GM12878 (cell line): ENCODE measurements around the gene MYD88. TPM values are rescaled to one million over a fixed set of nuclear protein-coding genes. Genes with fewer than 3 reads are reported as not detected.

Experiments
- ATAC-seq: fragments of 200-7000 bp; cut with Tn5 transposase; 3 replicates; pipeline ENCODE4 v1.9.1; 2020; ENCODE audit warnings: mild to moderate bottlenecking, moderate library complexity
- BruUV-seq: library from RNA; stranded (reverse); fragments of 400-500 nt; replicated peaks from 2 replicates; lab custom pipeline; 2021; lab: Mats Ljungman, UMichigan
- CTCF ChIA-PET: fragments of 300-600 bp; sonication (Branson Sonifier 250); formaldehyde crosslinking; extraction: SDS; loops from one replicate; lab custom pipeline; 2021; ENCODE audit warnings: inconsistent platforms; lab: Yijun Ruan, JAX
- POLR2A ChIA-PET: fragments of 350-600 bp; formaldehyde crosslinking; extraction: SDS; loops from one replicate; lab custom pipeline; 2021; ENCODE audit warnings: inconsistent platforms; lab: Charles Lee
- RAD21 ChIA-PET: fragments of 300-600 bp; sonication (Branson Sonifier 250); formaldehyde crosslinking; loops from one replicate; lab custom pipeline; 2023; ENCODE audit warnings: antibody characterized with exemption; ENCODE audit not compliant: unreplicated experiment; lab: Charles Lee
- SMC1A ChIA-PET: fragments of 300-600 bp; sonication (Branson Sonifier 250); formaldehyde crosslinking; loops from one replicate; lab custom pipeline; 2023; ENCODE audit not compliant: unreplicated experiment, uncharacterized antibody; lab: Charles Lee
- DNase-seq: peaks from one replicate; pipeline ENCODE4 v3.0.0-alpha.2; 2011; ENCODE audit warnings: low read depth, low spot score
- FAIRE-seq: peaks from 3 replicates; lab custom pipeline; 2011; peaks lifted over from hg19 to GRCh38; lab: Jason Lieb, UNC
- H2AFZ ChIP-seq: 2 replicates; pipeline ENCODE4 v1.6.0; 2011; ENCODE audit warnings: low read depth, low read length, control low read depth; ENCODE audit not compliant: control insufficient read depth
- H3K27ac ChIP-seq: 2 replicates; pipeline ENCODE4 v1.5.1; 2011; ENCODE audit warnings: control low read depth; ENCODE audit not compliant: control insufficient read depth, insufficient read depth
- H3K27me3 ChIP-seq, 2 experiments: replicated peaks in 1 of 2; 2 replicates each; pipeline versions ENCODE4 v1.6.0 to v1.6.1; 2011; ENCODE audit warnings: low read length in 1 of 2; ENCODE audit not compliant: control insufficient read depth in 2 of 2, insufficient read depth in 2 of 2
- H3K36me3 ChIP-seq, 2 experiments: 2 replicates each; pipeline ENCODE4 v1.5.1; 2011; ENCODE audit warnings: low read length in 1 of 2; ENCODE audit not compliant: control insufficient read depth in 2 of 2, insufficient read depth in 2 of 2
- H3K4me1 ChIP-seq: 2 replicates; pipeline ENCODE4 v1.6.1; 2011; ENCODE audit warnings: mild to moderate bottlenecking, low read length, moderate library complexity, mixed read lengths; ENCODE audit not compliant: control insufficient read depth, insufficient read depth
- H3K4me2 ChIP-seq: 2 replicates; pipeline ENCODE4 v1.6.0; 2011; ENCODE audit warnings: control low read depth; ENCODE audit not compliant: control insufficient read depth, insufficient read depth
- H3K4me3 ChIP-seq: fragments of 200-600 bp; sonication (generic); 2 replicates; pipeline ENCODE4 v1.5.1; 2016
- H3K79me2 ChIP-seq: 2 replicates; pipeline ENCODE4 v1.6.0; 2011; ENCODE audit warnings: low read length; ENCODE audit not compliant: control insufficient read depth, insufficient read depth
- H3K9ac ChIP-seq: 2 replicates; pipeline ENCODE4 v1.8.0; 2011; ENCODE audit warnings: low read length, control low read depth, mixed read lengths; ENCODE audit not compliant: control insufficient read depth, insufficient read depth
- H3K9me3 ChIP-seq: replicated peaks from 3 replicates; pipeline ENCODE4 v1.5.1; 2011; ENCODE audit warnings: mild to moderate bottlenecking, low read length; ENCODE audit not compliant: control insufficient read depth, insufficient read depth
- H4K20me1 ChIP-seq: 2 replicates; pipeline ENCODE4 v1.6.0; 2011; ENCODE audit not compliant: control insufficient read depth, insufficient read depth
- BRCA1 ChIP-seq: IDR thresholded peaks from 2 replicates; pipeline ENCODE4 v1.6.1; 2011; ENCODE audit warnings: low read depth, low read length, improper control_type of control experiment
- EED ChIP-seq: sonication (generic); IDR thresholded peaks from 2 replicates; pipeline ENCODE4 v1.6.1; 2016; ENCODE audit warnings: antibody characterized with exemption, low read depth
- KDM1A ChIP-seq: fragments of 200-600 bp; sonication (generic); IDR thresholded peaks from 2 replicates; pipeline ENCODE4 v1.6.1; 2016; ENCODE audit warnings: borderline replicate concordance
- MEF2A ChIP-seq: IDR thresholded peaks from 2 replicates; pipeline ENCODE4 v1.6.1; 2011; ENCODE audit warnings: low read depth, mild to moderate bottlenecking, low read length, moderate library complexity; ENCODE audit not compliant: insufficient read depth
- PAX8 ChIP-seq: fragments of 450-650 bp; IDR thresholded peaks from 2 replicates; pipeline ENCODE4 v1.6.1; 2017; ENCODE audit warnings: mild to moderate bottlenecking, moderate library complexity
- PML ChIP-seq: IDR thresholded peaks from 2 replicates; pipeline ENCODE4 v1.6.1; 2012; ENCODE audit warnings: low read length, inconsistent platforms
- POLR2AphosphoS5 ChIP-seq: IDR thresholded peaks from 2 replicates; pipeline ENCODE4 v1.6.1; 2011; ENCODE audit warnings: mild to moderate bottlenecking, low read length, inconsistent platforms
- SPI1 ChIP-seq: IDR thresholded peaks from 2 replicates; pipeline ENCODE4 v1.6.1; 2011; ENCODE audit warnings: low read depth, mild to moderate bottlenecking, low read length, moderate library complexity, borderline replicate concordance; ENCODE audit not compliant: insufficient read depth
- ZNF217 ChIP-seq: fragments of 450-650 bp; IDR thresholded peaks from 2 replicates; pipeline ENCODE4 v1.6.1; 2017; ENCODE audit warnings: antibody characterized with exemption, mild to moderate bottlenecking
- WGBS: methylation state at CpG from one replicate; pipeline ENCODE4 v1.1.6; 2016; ENCODE audit warnings: low lambda C conversion rate; ENCODE audit not compliant: insufficient replicate concordance, insufficient coverage; ENCODE audit errors: missing lambda C conversion rate; 5-methylcytosine and 5-hydroxymethylcytosine counted together
- in situ Hi-C: fragments of 300-500 bp; cut with MboI; formaldehyde crosslinking; loops from 9 replicates; pipeline ENCODE4 v1.14.3; 2018; ENCODE audit warnings: mixed read lengths
- intact Hi-C: fragments of 100-400 bp; cut with micrococcal nuclease; formaldehyde crosslinking; loops from one replicate; pipeline ENCODE4 v1.14.2; 2022; ENCODE audit not compliant: unreplicated experiment
- polyA plus RNA-seq, 11 experiments: library from polyadenylated mRNA; depleted of rRNA in 4 of 11; unstranded in 6 of 11; stranded (reverse) in 5 of 11; fragments of >200 nt; fragmentation: Nextera tagmentation in 4 of 11; fragmentation: Illumina TruSeq in 1 of 11; extraction: Ambion mirVana in 4 of 11; extraction: Trizol in 1 of 11; gene quantifications; 1 replicate in 1 of 11; 2 replicates in 10 of 11; pipeline versions ENCODE4 v1.2.1 to v1.2.3, GENCODE V29; 2011 to 2016; ENCODE audit warnings: inconsistent platforms in 2 of 11, missing spikeins in 2 of 11, low read depth in 1 of 11
- total RNA-seq, 4 experiments: library from RNA; depleted of rRNA in 3 of 4; stranded (reverse); fragments of >200 nt in 3 of 4; fragmentation: Illumina TruSeq in 1 of 4; extraction: Trizol in 1 of 4; gene quantifications; 2 replicates each; pipeline versions ENCODE4 v1.2.1 to v1.2.3, GENCODE V29; 2013 to 2021
- TF ChIP-seq, protein P1 (sequence below): IDR thresholded peaks from 2 replicates; pipeline ENCODE4 v1.6.1; 2011; ENCODE audit warnings: low read depth, low read length, improper control_type of control experiment, borderline replicate concordance
- TF ChIP-seq, protein P2 (sequence below): IDR thresholded peaks from 2 replicates; pipeline ENCODE4 v1.6.1; 2011; ENCODE audit warnings: borderline replicate concordance, low read depth, mild to moderate bottlenecking, moderate library complexity, mixed read lengths, low read length; ENCODE audit not compliant: insufficient read depth; ENCODE audit errors: extremely low read length

Gene MYD88
- total and polyA plus RNA-seq, 10 of the 15 experiments (the other 5 are each of a cell fraction or from before 2014, with no cell fraction given), result 5.5 to 84.8 (median 67.5) TPM

DNA sequence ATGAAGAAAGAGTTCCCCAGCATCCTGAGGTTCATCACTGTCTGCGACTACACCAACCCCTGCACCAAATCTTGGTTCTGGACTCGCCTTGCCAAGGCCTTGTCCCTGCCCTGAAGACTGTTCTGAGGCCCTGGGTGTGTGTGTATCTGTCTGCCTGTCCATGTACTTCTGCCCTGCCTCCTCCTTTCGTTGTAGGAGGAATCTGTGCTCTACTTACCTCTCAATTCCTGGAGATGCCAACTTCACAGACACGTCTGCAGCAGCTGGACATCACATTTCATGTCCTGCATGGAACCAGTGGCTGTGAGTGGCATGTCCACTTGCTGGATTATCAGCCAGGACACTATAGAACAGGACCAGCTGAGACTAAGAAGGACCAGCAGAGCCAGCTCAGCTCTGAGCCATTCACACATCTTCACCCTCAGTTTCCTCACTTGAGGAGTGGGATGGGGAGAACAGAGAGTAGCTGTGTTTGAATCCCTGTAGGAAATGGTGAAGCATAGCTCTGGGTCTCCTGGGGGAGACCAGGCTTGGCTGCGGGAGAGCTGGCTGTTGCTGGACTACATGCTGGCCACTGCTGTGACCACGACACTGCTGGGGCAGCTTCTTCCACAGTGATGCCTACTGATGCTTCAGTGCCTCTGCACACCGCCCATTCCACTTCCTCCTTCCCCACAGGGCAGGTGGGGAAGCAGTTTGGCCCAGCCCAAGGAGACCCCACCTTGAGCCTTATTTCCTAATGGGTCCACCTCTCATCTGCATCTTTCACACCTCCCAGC is 2.9 kb downstream of the MYD88 start:
- H3K4me3 ChIP-seq, result peak overlapping the region; percentile 98; the same call in 1 of the 2 replicates
- peak overlapping the region; percentile 99; the same call in 1 of the 2 replicates for H3K4me2 ChIP-seq
- peaks cover 5% of the 10 kb centered on the region; the same call in 2 of the 3 replicates for H3K9me3 ChIP-seq
- 86% methylated on average over 7 of the region's 7 CpGs for WGBS
- ChIA-PET POLR2A (interaction anchor here (1.0 to 8.8 kb wide), 4 partner anchors 13 to 55 kb away, joined by 3 to 146 read pairs (median 26); partner anchors contain the start of gene OXSR1), RAD21 (interaction anchor here (1.0 to 5.0 kb wide), 5 partner anchors 11 to 54 kb away, joined by 3 to 62 read pairs (median 4); partner anchors contain the start of gene OXSR1), SMC1A (interaction anchor here (1.2 to 8.2 kb wide), 7 partner anchors 9 to 92 kb away, joined by 4 to 92 read pairs (median 5); partner anchors contain the start of gene OXSR1), CTCF (interaction anchor here (0.5 to 8.2 kb wide), 7 partner anchors 8 to 203 kb away, joined by 3 to 74 read pairs (median 5); partner anchors contain the start of gene OXSR1)
- H4K20me1 ChIP-seq, result no peaks in the 10 kb centered on the region
- no peak overlapping the region for H3K27ac ChIP-seq
- no peak for DNase-seq
- no peak for ATAC-seq
- BruUV-seq, result no TSS peak
- no peak overlapping the region for H2AFZ ChIP-seq
- in situ Hi-C loops (no loop called here), intact Hi-C loops (no loop called here)
- H3K9ac ChIP-seq, result no peak overlapping the region
- H3K36me3 ChIP-seq, result peaks cover 0 to 15% of the 10 kb centered on the region in 2 experiments; a peak in 1 of 4 replicates
- no peaks in the 10 kb centered on the region for H3K27me3 ChIP-seq
- TF ChIP-seq KDM1A (no peak), POLR2AphosphoS5 (peak; percentile 34; the same call in 1 of the 2 replicates), SPI1 (peak; percentile 22; the same call in 1 of the 2 replicates)
- H3K4me1 ChIP-seq, result peaks cover 34% of the 10 kb centered on the region
- no peak for FAIRE-seq
- H3K79me2 ChIP-seq, result peaks cover 49% of the 10 kb centered on the region

DNA sequence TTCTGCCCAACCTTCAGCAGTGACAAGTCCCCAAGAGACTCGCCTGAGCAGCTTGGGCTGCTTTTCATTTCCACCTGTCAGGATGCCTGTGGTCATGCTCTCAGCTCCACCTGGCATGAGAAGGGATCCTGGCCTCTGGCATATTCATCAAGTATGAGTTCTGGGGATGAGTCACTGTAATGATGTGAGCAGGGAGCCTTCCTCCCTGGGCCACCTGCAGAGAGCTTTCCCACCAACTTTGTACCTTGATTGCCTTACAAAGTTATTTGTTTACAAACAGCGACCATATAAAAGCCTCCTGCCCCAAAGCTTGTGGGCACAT is 3.5 kb downstream of the MYD88 start:
- intact Hi-C loops, result no loop called here
- Histone ChIP-seq H3K4me3 (no peak overlapping the region), H3K9ac (no peak overlapping the region), H3K9me3 (peaks cover 6% of the 10 kb centered on the region; the same call in 2 of the 3 replicates), H2AFZ (no peak overlapping the region), H3K36me3 (peaks cover 0 to 15% of the 10 kb centered on the region in 2 experiments; a peak in 1 of 4 replicates), H3K79me2 (peaks cover 43% of the 10 kb centered on the region), H3K27me3 (no peaks in the 10 kb centered on the region), H3K27ac (no peak overlapping the region), H3K4me2 (peak overlapping the region; percentile 13; the same call in 1 of the 2 replicates), H3K4me1 (peaks cover 34% of the 10 kb centered on the region), H4K20me1 (no peaks in the 10 kb centered on the region)
- BruUV-seq, result no TSS peak
- 74% methylated on average over 2 of the region's 2 CpGs for WGBS
- ChIA-PET POLR2A (interaction anchor here (0.5 to 8.8 kb wide), 4 partner anchors 12 to 31 kb away, joined by 3 to 146 read pairs (median 26); partner anchors contain the start of gene OXSR1), CTCF (interaction anchor here (0.5 to 8.2 kb wide), 8 partner anchors 9 to 202 kb away, joined by 3 to 74 read pairs (median 5); partner anchors contain the start of gene OXSR1), SMC1A (interaction anchor here (1.2 to 8.2 kb wide), 7 partner anchors 9 to 92 kb away, joined by 4 to 92 read pairs (median 5); partner anchors contain the start of gene OXSR1), RAD21 (interaction anchor here (1.0 to 2.0 kb wide), 4 partner anchors 11 to 53 kb away, joined by 3 to 15 read pairs (median 4); partner anchors contain the start of gene OXSR1)
- in situ Hi-C loops, result no loop called here
- DNase-seq (no peak), FAIRE-seq (no peak), ATAC-seq (no peak)
- TF ChIP-seq EED (no peak), SPI1 (no peak), ZNF217 (no peak), PAX8 (no peak), PML (no peak), BRCA1 (no peak), POLR2AphosphoS5 (no peak), MEF2A (no peak)
- TF ChIP-seq, protein P1, sequence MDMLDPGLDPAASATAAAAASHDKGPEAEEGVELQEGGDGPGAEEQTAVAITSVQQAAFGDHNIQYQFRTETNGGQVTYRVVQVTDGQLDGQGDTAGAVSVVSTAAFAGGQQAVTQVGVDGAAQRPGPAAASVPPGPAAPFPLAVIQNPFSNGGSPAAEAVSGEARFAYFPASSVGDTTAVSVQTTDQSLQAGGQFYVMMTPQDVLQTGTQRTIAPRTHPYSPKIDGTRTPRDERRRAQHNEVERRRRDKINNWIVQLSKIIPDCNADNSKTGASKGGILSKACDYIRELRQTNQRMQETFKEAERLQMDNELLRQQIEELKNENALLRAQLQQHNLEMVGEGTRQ, result no peak
- TF ChIP-seq, protein P2, sequence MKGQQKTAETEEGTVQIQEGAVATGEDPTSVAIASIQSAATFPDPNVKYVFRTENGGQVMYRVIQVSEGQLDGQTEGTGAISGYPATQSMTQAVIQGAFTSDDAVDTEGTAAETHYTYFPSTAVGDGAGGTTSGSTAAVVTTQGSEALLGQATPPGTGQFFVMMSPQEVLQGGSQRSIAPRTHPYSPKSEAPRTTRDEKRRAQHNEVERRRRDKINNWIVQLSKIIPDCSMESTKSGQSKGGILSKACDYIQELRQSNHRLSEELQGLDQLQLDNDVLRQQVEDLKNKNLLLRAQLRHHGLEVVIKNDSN, result no peak
